Adrenal gland (tissue), 12 donors: ENCODE results near the gene IQSEC1. TPM values are rescaled to one million over a fixed set of nuclear protein-coding genes. Genes with fewer than 3 reads are reported as not detected.

Experiments used
- DNase-seq, 7 donors: peaks; one replicate each; pipeline ENCODE4 v3.0.0-alpha.2; 2019 to 2020
- H3K27ac ChIP-seq, 5 donors: fragments of 200-600 bp; sonication (generic) in 4 of 5; 1 replicate in 3 of 5; 2 replicates in 2 of 5; pipeline versions ENCODE4 v1.5.1 to v1.8.0; 2016 to 2020; ENCODE audit warnings: mild to moderate bottlenecking in 1 of 5
- H3K27me3 ChIP-seq: fragments of 200-600 bp; 2 replicates; pipeline ENCODE4 v1.8.0; 2021
- H3K36me3 ChIP-seq, 2 donors: fragments of 200-600 bp; replicated peaks in 1 of 2; 1 replicate in 1 of 2; 2 replicates in 1 of 2; pipeline versions ENCODE4 v1.5.1 to v1.8.0; 2018 to 2022
- H3K4me1 ChIP-seq, 2 donors: fragments of 200-600 bp; replicated peaks in 1 of 2; 1 replicate in 1 of 2; 2 replicates in 1 of 2; pipeline versions ENCODE4 v1.5.1 to v1.8.0; 2018 to 2021
- H3K4me3 ChIP-seq, 4 donors: fragments of 200-600 bp; sonication (generic) in 3 of 4; one replicate each; pipeline ENCODE4 v1.5.1; 2016 to 2018
- H3K9me3 ChIP-seq, 3 donors: fragments of 200-600 bp; sonication (generic) in 1 of 3; replicated peaks in 1 of 3; 1 replicate in 2 of 3; 2 replicates in 1 of 3; pipeline versions ENCODE4 v1.5.1 to v1.8.0; 2016 to 2021
- POLR2A ChIP-seq, 2 donors: fragments of 450-650 bp; IDR thresholded peaks; one replicate each; pipeline ENCODE4 v1.6.1; 2017; ENCODE audit warnings: antibody characterized with exemption in 2 of 2, mild to moderate bottlenecking in 2 of 2, moderate library complexity in 1 of 2
- WGBS, 4 donors: extraction: QIAGEN DNeasy Blood & Tissue Kit in 2 of 4; methylation state at CpG; one replicate each; pipeline versions ENCODE4 v1.1.5 to v1.1.7; 2013 to 2017; 5-methylcytosine and 5-hydroxymethylcytosine counted together
- intact Hi-C, 2 donors: fragments of 100-400 bp; cut with DNase I; formaldehyde crosslinking; loops; one replicate each; pipeline versions ENCODE4 v1.14.1 to v1.15.0; 2022 to 2023
- polyA plus RNA-seq, 3 donors: library from polyadenylated mRNA; stranded (reverse); fragments of 200-250 nt in 2 of 3; fragments of 350-450 nt in 1 of 3; fragmentation: Illumina TruSeq in 1 of 3; extraction: RNeasy Lipid Tissue Mini Kit (QIAGEN cat#74804) in 1 of 3; gene quantifications; one replicate each; pipeline ENCODE4 v1.2.3, GENCODE V29; 2013 to 2014
- total RNA-seq, 9 donors: library from RNA; depleted of rRNA in 4 of 9; stranded (reverse); fragments of >200 nt in 4 of 9; fragments of 120-200 nt in 1 of 9; fragmentation: NEBNext Ultra II Directional in 1 of 9; extraction: Animal tissue kit (Norgen Biotek cat#: 25700) in 1 of 9; gene quantifications; one replicate each; pipeline versions ENCODE4 v1.1.0 to v1.2.4, GENCODE V29; 2013 to 2023
- TF ChIP-seq, protein P1 (sequence below), 6 experiments: fragments of 450-650 bp in 4 of 6; fragments of 200-600 bp in 2 of 6; sonication (generic) in 1 of 6; IDR thresholded peaks; 1 replicate in 5 of 6; 2 replicates in 1 of 6; pipeline versions ENCODE4 v1.5.1 to v1.8.0; 2016 to 2021; ENCODE audit warnings: antibody characterized with exemption in 6 of 6, mild to moderate bottlenecking in 2 of 6, moderate library complexity in 1 of 6
- donor health status: healthy with polysubstance abuse.
- donor health status: Bipolar disorder and iron deficiency.
- donor health status: DM: yes; HTN: yes; CAD: no.
- donor health status: DM: no; HTN: no; CAD: no.
- donor health status: DM: no; HTN: no; CAD: no.
- donor health status: DM: yes; HTN: yes; CAD: no.

IQSEC1 gene
- total and polyA plus RNA-seq, 12 donors = 24.4 to 133 (median 94.2) TPM

DNA sequence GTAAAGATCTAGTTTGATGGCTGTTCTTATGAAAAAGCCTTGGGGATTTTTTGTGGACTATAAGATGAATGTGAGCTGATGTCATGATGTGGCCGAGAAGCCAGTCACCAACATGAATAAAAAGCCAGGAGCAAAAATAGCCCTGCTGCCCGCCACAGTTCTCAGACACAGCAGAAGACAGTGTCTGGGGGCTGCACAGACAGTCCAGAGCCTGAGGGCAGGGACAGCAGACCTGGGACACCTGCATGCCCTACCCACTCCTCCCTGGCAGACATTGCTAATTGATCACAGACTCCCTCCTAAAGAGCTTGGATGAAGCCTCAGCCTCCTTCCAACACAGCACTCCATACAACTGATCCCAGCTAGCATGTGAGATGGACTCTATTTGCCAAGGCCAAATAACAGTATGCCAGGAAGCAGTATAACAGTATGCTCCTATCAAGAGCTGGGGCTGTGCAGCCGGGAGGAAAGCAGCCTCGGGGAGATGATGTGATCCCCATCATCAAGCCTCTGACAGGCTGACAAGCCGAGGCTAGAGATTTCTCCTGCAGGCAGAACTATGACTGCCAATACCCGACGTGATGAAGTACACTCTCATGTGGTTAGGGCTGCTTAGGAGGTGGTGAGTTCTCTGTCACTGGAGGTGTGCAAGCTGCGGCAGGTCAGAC is 126.4 kb downstream of the IQSEC1 start:
- Histone ChIP-seq H3K4me3 (no peak overlapping the region), H3K4me1 (peaks cover 41 to 63% of the 10 kb centered on the region in 2 donors), H3K9me3 (no peaks in the 10 kb centered on the region), H3K36me3 (peaks cover 0 to 1% of the 10 kb centered on the region in 2 donors), H3K27ac (peak overlapping the region in 4 of 5 donors; percentile 2 to 85 (median 46)), H3K27me3 (no peaks in the 10 kb centered on the region)
- intact Hi-C loops = no loop called here
- 31 to 69% (median 53%) methylated on average over 7 to 8 of the region's 8 CpGs for WGBS, 4 donors
- DNase-seq = peak in 1 of 7 donors; percentile 34
- TF ChIP-seq, protein P1, sequence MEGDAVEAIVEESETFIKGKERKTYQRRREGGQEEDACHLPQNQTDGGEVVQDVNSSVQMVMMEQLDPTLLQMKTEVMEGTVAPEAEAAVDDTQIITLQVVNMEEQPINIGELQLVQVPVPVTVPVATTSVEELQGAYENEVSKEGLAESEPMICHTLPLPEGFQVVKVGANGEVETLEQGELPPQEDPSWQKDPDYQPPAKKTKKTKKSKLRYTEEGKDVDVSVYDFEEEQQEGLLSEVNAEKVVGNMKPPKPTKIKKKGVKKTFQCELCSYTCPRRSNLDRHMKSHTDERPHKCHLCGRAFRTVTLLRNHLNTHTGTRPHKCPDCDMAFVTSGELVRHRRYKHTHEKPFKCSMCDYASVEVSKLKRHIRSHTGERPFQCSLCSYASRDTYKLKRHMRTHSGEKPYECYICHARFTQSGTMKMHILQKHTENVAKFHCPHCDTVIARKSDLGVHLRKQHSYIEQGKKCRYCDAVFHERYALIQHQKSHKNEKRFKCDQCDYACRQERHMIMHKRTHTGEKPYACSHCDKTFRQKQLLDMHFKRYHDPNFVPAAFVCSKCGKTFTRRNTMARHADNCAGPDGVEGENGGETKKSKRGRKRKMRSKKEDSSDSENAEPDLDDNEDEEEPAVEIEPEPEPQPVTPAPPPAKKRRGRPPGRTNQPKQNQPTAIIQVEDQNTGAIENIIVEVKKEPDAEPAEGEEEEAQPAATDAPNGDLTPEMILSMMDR (IDR thresholded peaks at IDR 0.05) = no peak
- no peak for TF ChIP-seq POLR2A (IDR thresholded peaks at IDR 0.05)

DNA sequence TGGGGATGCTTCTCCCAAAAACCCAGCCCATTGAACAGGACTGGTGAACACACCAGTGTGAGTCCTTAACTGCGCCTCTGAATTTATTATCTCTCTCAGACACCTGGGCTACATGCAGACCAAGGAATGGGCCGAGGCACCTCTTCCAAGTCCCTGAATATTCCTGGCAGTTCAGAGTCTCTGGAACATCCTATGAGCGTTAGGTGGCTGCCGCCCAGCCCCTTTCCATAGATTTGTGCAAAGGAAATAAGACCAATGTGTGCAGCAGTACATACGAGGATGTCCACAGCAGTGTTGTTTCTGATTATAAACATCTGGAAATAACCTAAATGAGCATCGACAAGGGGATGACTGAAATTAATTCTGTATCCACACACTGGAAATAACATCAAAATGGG is 127.0 kb downstream of the IQSEC1 start:
- no peak for TF ChIP-seq POLR2A (IDR thresholded peaks at IDR 0.05)
- TF ChIP-seq, protein P1 (IDR thresholded peaks at IDR 0.05) = no peak
- peak overlapping the region in 2 of 5 donors; percentile 64 to 85 for H3K27ac ChIP-seq
- peaks cover 41 to 63% of the 10 kb centered on the region in 2 donors for H3K4me1 ChIP-seq
- intact Hi-C loops = no loop called here
- peaks cover 0 to 6% of the 10 kb centered on the region in 2 donors for H3K36me3 ChIP-seq
- no peaks in the 10 kb centered on the region for H3K9me3 ChIP-seq
- H3K4me3 ChIP-seq = no peak overlapping the region
- H3K27me3 ChIP-seq = no peaks in the 10 kb centered on the region
- WGBS, 4 donors = 75 to 79% (median 77%) methylated on average over 6 of the region's 6 CpGs
- DNase-seq = no peak

DNA sequence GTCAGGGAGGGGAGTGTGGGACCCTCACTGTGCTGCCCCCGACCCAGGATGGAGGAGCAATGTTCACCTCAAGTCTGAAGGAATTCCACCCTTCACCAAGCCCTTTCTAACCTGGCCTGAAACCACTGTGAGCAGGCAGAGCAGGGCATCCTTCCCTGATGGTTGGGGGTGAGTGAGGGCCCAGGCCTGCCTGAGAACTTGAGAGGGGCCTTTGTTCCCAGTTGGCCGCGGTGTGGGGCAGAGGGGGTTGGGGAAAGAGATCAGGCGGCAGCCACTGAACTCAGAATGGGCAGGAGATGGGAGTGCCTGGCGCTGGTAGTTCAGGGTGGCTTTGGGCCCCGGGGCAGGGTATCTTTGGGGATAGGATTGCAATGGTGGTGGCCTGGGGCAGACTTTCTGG is 128.4 kb downstream of the IQSEC1 start:
- H3K4me1 ChIP-seq = peaks cover 40 to 59% of the 10 kb centered on the region in 2 donors
- no peak for DNase-seq
- no peak for TF ChIP-seq POLR2A (IDR thresholded peaks at IDR 0.05)
- TF ChIP-seq, protein P1 (IDR thresholded peaks at IDR 0.05) = no peak
- no peak overlapping the region for H3K4me3 ChIP-seq
- WGBS, 4 donors = 79 to 87% (median 82%) methylated on average over 6 of the region's 6 CpGs
- H3K9me3 ChIP-seq = no peaks in the 10 kb centered on the region
- intact Hi-C loops = no loop called here
- no peaks in the 10 kb centered on the region for H3K27me3 ChIP-seq
- H3K36me3 ChIP-seq = peaks cover 0 to 20% of the 10 kb centered on the region in 2 donors
- H3K27ac ChIP-seq = peak overlapping the region in 3 of 5 donors; percentile 3 to 47 (median 43)

DNA sequence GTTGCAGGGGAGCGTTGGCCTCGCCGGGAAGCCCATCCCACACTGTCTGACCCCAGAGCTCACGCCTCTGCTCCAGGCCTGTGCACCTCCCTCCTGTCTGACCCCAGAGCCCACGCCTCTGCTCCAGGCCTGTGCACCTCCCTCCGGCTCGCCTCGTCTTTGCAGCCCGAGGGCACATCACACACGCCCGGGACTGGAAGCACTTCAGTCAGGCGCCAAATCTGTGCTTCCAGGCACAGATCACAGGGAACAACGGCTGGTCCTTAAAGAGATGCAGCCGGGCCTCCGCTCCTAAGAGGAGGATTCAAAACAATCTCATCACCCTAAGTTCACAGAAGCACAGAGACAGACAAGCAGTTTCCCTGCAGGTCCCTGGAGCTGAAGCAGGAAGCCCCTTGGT is 128.8 kb downstream of the IQSEC1 start:
- WGBS, 4 donors = 53 to 73% (median 61%) methylated on average over 8 to 15 of the region's 15 CpGs

More for the DNA sequence above, 128.8 kb downstream of the IQSEC1 start:
- no peaks in the 10 kb centered on the region for H3K9me3 ChIP-seq
- H3K27me3 ChIP-seq = no peaks in the 10 kb centered on the region
- no peak for DNase-seq
- H3K4me1 ChIP-seq = peaks cover 35 to 55% of the 10 kb centered on the region in 2 donors
- TF ChIP-seq, protein P1 (IDR thresholded peaks at IDR 0.05) = no peak
- TF ChIP-seq POLR2A (IDR thresholded peaks at IDR 0.05) = no peak
- intact Hi-C loops = no loop called here
- no peak overlapping the region for H3K4me3 ChIP-seq
- peak overlapping the region in 2 of 5 donors; percentile 43 to 47 for H3K27ac ChIP-seq
- H3K36me3 ChIP-seq = peaks cover 0 to 25% of the 10 kb centered on the region in 2 donors
